ENCODE measurements around the gene THSD7A. TPM values are rescaled to one million over a fixed set of nuclear protein-coding genes. Genes with fewer than 3 reads are reported as not detected.

THSD7A gene
- total and polyA plus RNA-seq, 2 of the 8 experiments (the other 6 are each of a cell fraction or from before 2014, with no cell fraction given): 0.44 to 1.2 TPM

DNA sequence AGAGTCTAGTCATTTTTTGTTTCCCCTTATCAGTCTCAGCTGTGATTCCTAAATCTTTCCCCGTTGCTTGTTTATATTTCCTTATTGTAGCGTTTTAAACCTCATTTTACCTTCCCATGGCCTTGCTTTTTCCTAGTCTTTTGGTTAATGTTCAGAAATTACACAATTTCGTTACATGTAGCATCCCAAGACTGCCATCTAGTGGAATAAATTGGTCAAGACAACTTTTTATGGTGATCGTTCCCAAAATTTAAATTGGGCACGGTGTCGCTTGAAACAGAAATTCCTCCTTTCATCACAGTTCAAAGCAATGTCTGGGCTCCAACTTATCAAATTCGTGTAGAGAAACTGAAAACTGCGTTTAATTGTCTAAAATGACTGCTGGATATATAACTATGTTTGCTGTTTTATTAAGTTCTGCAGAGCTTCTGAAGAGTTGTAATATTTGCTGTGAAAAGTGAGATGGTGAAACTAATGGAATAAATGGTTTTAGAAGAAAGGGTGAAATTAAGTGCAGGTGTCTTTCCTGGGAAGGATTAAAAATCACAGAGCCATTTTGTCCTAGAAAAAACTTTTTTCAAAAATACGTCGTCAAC is 488.1 kb downstream of the THSD7A start:
- CTCF ChIA-PET (ENCODE audit: partially characterized antibody): interaction anchor here (0.6 to 2.1 kb wide), 20 partner anchors 10 to 762 kb away, joined by 3 to 20 read pairs (median 3); no protein-coding TSS in a partner anchor
- no peak for DNase-seq (ENCODE audit: low read depth in 1 of 2, low spot score in 2 of 2)
- no peak overlapping the region for H3K23ac ChIP-seq (ENCODE audit: insufficient read length)
- H3K56ac ChIP-seq (replicated peaks; ENCODE audit: insufficient read length, low read depth, low read length): no peak overlapping the region
- H3K4me1 ChIP-seq (replicated peaks in 1 of 4; ENCODE audit: control insufficient read depth in 3 of 4, insufficient read depth in 4 of 4, low read length in 3 of 4): peaks cover 0 to 5% (median 2%) of the 10 kb centered on the region in 4 experiments; a peak in 2 of 7 replicates
- H2BK12ac ChIP-seq (ENCODE audit: low read depth, low read length): no peak overlapping the region
- H3K79me2 ChIP-seq (ENCODE audit: control insufficient read depth in 1 of 2, insufficient read depth in 2 of 2, low read length in 2 of 2): no peaks in the 10 kb centered on the region
- H2AFZ ChIP-seq (ENCODE audit: low read length): peak overlapping the region; percentile 79; the same call in 1 of the 2 replicates
- no peak overlapping the region for H3K4me3 ChIP-seq (ENCODE audit: extremely low read depth in 1 of 4, insufficient read depth in 2 of 4, low read depth in 3 of 4, low read length in 4 of 4)
- no peak overlapping the region for H4K5ac ChIP-seq (ENCODE audit: insufficient read length, low read depth, low read length)
- no peaks in the 10 kb centered on the region for H3K9me3 ChIP-seq (ENCODE audit: insufficient read depth in 2 of 2, low read depth in 1 of 2, low read length in 1 of 2)
- no peak overlapping the region for H4K91ac ChIP-seq (replicated peaks; ENCODE audit: insufficient read length, low read length)
- H4K20me1 ChIP-seq (replicated peaks in 1 of 2; ENCODE audit: control insufficient read depth in 1 of 2, insufficient read depth in 2 of 2, low read length in 2 of 2): no peaks in the 10 kb centered on the region
- no peak overlapping the region for H2BK120ac ChIP-seq (replicated peaks; ENCODE audit: low read depth, low read length)
- no peak overlapping the region for H2BK15ac ChIP-seq (ENCODE audit: low read length)
- no peak overlapping the region; a peak in 1 of 4 replicates for H3K4me2 ChIP-seq (ENCODE audit: insufficient read depth in 1 of 2, low read depth in 2 of 2, low read length in 2 of 2)
- H4K8ac ChIP-seq (ENCODE audit: extremely low read depth, insufficient read depth, low read length): no peak overlapping the region
- no peaks in the 10 kb centered on the region for H3K79me1 ChIP-seq (ENCODE audit: low read depth, low read length)
- no peak overlapping the region for H3K18ac ChIP-seq (ENCODE audit: extremely low read depth, low read length)
- H3K36me3 ChIP-seq (ENCODE audit: control insufficient read depth in 2 of 4, insufficient read depth in 4 of 4, low read length in 3 of 4): no peaks in the 10 kb centered on the region
- peak; percentile 92 for FAIRE-seq
- H3K4ac ChIP-seq (replicated peaks; ENCODE audit: insufficient read length, low read depth, low read length): no peak overlapping the region
- no peak overlapping the region for H3K14ac ChIP-seq (ENCODE audit: insufficient read length)
- H3K27me3 ChIP-seq (replicated peaks in 1 of 4; ENCODE audit: control insufficient read depth in 3 of 4, extremely low read depth in 1 of 4, insufficient read depth in 3 of 4, low read length in 3 of 4): peaks cover 0 to 2% (median 0%) of the 10 kb centered on the region in 4 experiments; a peak in 1 of 7 replicates
- H3K27ac ChIP-seq (ENCODE audit: low read depth, low read length): no peak overlapping the region
- no peak overlapping the region for H3K9ac ChIP-seq (replicated peaks in 1 of 4; ENCODE audit: extremely low read depth in 1 of 4, low read depth in 3 of 4, low read length in 3 of 4)
- H2AK5ac ChIP-seq (ENCODE audit: low read depth, low read length): no peak overlapping the region
- H2BK20ac ChIP-seq (ENCODE audit: low read length): no peak overlapping the region
- WGBS, 2 experiments (ENCODE audit: extremely low coverage in 1 of 2, insufficient coverage in 1 of 2, insufficient read length in 1 of 2, insufficient replicate concordance in 2 of 2, low coverage in 1 of 2, low lambda C conversion rate in 2 of 2, missing lambda C conversion rate in 1 of 2): 25% methylated on average over 10 of the region's 10 CpGs; no CpG with 5 or more reads in 1 of the 2 experiments
- no peaks in the 10 kb centered on the region for H3K23me2 ChIP-seq (ENCODE audit: low read depth, low read length)
- POLR2A ChIA-PET (ENCODE audit: partially characterized antibody): no interaction called here
- no peak overlapping the region for H2BK5ac ChIP-seq (ENCODE audit: low read depth, low read length)
- TF ChIP-seq BCL11A (IDR thresholded peaks at IDR 0.05; ENCODE audit: low read depth in 2 of 2, low read length in 2 of 2) (no peak), ASH2L (IDR thresholded peaks at IDR 0.05; ENCODE audit: low read length) (no peak), POLR2AphosphoS5 (IDR thresholded peaks at IDR 0.05; ENCODE audit: low read depth, low read length) (no peak), SAP30 (IDR thresholded peaks at IDR 0.05; ENCODE audit: insufficient read depth, insufficient replicate concordance, low read length) (no peak), TEAD4 (IDR thresholded peaks at IDR 0.05; ENCODE audit: low read depth, low read length) (no peak), ZNF274 (IDR thresholded peaks at IDR 0.05; ENCODE audit: borderline replicate concordance, extremely low read depth, low read length) (no peak), PHF8 (conservative IDR thresholded peaks at IDR 0.05; ENCODE audit: low read depth, low read length) (no peak), SP1 (IDR thresholded peaks at IDR 0.05; ENCODE audit: low read depth, low read length) (no peak), CHD1 (IDR thresholded peaks at IDR 0.05; ENCODE audit: low read depth, low read length) (no peak), E2F6 (IDR thresholded peaks at IDR 0.05) (no peak), CTBP2 (IDR thresholded peaks at IDR 0.05; ENCODE audit: borderline replicate concordance, insufficient read depth, insufficient read length, low read length) (no peak), NRF1 (IDR thresholded peaks at IDR 0.05; ENCODE audit: low read depth, low read length) (no peak), GABPA (IDR thresholded peaks at IDR 0.05; ENCODE audit: borderline replicate concordance, insufficient read depth, low read length) (no peak)

All from H1 (cell line).